ENCODE results near the gene CNTN1.

DNA sequence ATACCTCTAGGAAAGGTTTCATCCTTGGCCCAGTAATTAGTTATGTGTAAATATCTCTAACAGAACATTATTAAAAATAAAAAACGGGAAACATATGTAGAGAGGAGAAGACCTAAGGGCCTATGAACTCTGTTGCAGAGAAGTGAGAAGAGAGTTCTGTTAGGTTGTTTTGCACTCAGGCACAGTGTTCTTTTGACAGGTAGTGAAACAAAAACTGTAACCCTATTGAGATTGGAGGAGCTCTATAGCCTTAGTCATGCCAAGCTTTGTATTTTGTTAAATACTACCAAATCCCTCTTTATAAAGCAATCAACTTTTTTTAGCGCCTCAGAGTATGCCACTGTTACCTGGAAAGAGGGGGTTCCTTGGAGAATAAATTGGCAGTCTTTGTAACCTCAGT is 77.6 kb downstream of the CNTN1 start:
- TF ChIP-seq, protein P1, sequence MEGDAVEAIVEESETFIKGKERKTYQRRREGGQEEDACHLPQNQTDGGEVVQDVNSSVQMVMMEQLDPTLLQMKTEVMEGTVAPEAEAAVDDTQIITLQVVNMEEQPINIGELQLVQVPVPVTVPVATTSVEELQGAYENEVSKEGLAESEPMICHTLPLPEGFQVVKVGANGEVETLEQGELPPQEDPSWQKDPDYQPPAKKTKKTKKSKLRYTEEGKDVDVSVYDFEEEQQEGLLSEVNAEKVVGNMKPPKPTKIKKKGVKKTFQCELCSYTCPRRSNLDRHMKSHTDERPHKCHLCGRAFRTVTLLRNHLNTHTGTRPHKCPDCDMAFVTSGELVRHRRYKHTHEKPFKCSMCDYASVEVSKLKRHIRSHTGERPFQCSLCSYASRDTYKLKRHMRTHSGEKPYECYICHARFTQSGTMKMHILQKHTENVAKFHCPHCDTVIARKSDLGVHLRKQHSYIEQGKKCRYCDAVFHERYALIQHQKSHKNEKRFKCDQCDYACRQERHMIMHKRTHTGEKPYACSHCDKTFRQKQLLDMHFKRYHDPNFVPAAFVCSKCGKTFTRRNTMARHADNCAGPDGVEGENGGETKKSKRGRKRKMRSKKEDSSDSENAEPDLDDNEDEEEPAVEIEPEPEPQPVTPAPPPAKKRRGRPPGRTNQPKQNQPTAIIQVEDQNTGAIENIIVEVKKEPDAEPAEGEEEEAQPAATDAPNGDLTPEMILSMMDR (IDR thresholded peaks at IDR 0.05 in 2 of 3, conservative IDR thresholded peaks at IDR 0.05 in 1 of 3; ENCODE audit: borderline replicate concordance in 1 of 3, insufficient read depth in 1 of 3, low read depth in 2 of 3, low read length in 2 of 3) = no peak
- TF ChIP-seq, protein P2, sequence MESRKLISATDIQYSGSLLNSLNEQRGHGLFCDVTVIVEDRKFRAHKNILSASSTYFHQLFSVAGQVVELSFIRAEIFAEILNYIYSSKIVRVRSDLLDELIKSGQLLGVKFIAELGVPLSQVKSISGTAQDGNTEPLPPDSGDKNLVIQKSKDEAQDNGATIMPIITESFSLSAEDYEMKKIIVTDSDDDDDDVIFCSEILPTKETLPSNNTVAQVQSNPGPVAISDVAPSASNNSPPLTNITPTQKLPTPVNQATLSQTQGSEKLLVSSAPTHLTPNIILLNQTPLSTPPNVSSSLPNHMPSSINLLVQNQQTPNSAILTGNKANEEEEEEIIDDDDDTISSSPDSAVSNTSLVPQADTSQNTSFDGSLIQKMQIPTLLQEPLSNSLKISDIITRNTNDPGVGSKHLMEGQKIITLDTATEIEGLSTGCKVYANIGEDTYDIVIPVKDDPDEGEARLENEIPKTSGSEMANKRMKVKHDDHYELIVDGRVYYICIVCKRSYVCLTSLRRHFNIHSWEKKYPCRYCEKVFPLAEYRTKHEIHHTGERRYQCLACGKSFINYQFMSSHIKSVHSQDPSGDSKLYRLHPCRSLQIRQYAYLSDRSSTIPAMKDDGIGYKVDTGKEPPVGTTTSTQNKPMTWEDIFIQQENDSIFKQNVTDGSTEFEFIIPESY (IDR thresholded peaks at IDR 0.05; ENCODE audit: extremely low read depth, insufficient replicate concordance, low read length) = no peak
- TF ChIP-seq YY1 (IDR thresholded peaks at IDR 0.05; ENCODE audit: extremely low read depth, insufficient replicate concordance, low read depth, low read length) (no peak), POLR2AphosphoS5 (IDR thresholded peaks at IDR 0.05; ENCODE audit: low read depth, low read length) (no peak), POLR2A (IDR thresholded peaks at IDR 0.05; ENCODE audit: borderline replicate concordance, extremely low read depth, insufficient read depth, insufficient read length) (no peak), RAD21 (IDR thresholded peaks at IDR 0.05; ENCODE audit: low read depth) (no peak), EZH2 (IDR thresholded peaks at IDR 0.05) (no peak)
- TF ChIP-seq, protein P3, sequence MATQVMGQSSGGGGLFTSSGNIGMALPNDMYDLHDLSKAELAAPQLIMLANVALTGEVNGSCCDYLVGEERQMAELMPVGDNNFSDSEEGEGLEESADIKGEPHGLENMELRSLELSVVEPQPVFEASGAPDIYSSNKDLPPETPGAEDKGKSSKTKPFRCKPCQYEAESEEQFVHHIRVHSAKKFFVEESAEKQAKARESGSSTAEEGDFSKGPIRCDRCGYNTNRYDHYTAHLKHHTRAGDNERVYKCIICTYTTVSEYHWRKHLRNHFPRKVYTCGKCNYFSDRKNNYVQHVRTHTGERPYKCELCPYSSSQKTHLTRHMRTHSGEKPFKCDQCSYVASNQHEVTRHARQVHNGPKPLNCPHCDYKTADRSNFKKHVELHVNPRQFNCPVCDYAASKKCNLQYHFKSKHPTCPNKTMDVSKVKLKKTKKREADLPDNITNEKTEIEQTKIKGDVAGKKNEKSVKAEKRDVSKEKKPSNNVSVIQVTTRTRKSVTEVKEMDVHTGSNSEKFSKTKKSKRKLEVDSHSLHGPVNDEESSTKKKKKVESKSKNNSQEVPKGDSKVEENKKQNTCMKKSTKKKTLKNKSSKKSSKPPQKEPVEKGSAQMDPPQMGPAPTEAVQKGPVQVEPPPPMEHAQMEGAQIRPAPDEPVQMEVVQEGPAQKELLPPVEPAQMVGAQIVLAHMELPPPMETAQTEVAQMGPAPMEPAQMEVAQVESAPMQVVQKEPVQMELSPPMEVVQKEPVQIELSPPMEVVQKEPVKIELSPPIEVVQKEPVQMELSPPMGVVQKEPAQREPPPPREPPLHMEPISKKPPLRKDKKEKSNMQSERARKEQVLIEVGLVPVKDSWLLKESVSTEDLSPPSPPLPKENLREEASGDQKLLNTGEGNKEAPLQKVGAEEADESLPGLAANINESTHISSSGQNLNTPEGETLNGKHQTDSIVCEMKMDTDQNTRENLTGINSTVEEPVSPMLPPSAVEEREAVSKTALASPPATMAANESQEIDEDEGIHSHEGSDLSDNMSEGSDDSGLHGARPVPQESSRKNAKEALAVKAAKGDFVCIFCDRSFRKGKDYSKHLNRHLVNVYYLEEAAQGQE (IDR thresholded peaks at IDR 0.05; ENCODE audit: low read depth) = no peak
- TF ChIP-seq, protein P4, sequence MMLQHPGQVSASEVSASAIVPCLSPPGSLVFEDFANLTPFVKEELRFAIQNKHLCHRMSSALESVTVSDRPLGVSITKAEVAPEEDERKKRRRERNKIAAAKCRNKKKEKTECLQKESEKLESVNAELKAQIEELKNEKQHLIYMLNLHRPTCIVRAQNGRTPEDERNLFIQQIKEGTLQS (IDR thresholded peaks at IDR 0.05) = no peak

Data from HCT116 (cell line).